Measurements from ENCODE around the gene SEC63.

Gene SEC63

GRCh38 chr6:107853230-107853629, 104.8 kb downstream of the SEC63 start:
- no peak for DNase-seq

GRCh38 chr6:107849325-107849724, 108.7 kb downstream of the SEC63 start:
- DNase-seq = no peak

- DNase-seq = peak; percentile 93
These were observed 109.9 kb downstream of the SEC63 start for GRCh38 chr6:107847844-107848802.

- no peak for DNase-seq
These were observed 111.7 kb downstream of the SEC63 start for GRCh38 chr6:107846262-107846795.

- DNase-seq = no peak
These were observed 112.2 kb downstream of the SEC63 start for GRCh38 chr6:107845777-107846176.

- no peak for DNase-seq
These were observed 114.6 kb downstream of the SEC63 start for GRCh38 chr6:107843400-107843799.

GRCh38 chr6:107841275-107841670, 116.7 kb downstream of the SEC63 start:
- no peak for DNase-seq

GRCh38 chr6:107840636-107841274, 117.3 kb downstream of the SEC63 start:
- no peak for DNase-seq

GRCh38 chr6:107833136-107833535, 124.9 kb downstream of the SEC63 start:
- no peak for DNase-seq

GRCh38 chr6:107832151-107833056, 125.6 kb downstream of the SEC63 start:
- DNase-seq = no peak

- no peak for DNase-seq
These were observed 127.9 kb downstream of the SEC63 start for GRCh38 chr6:107830060-107830459.

GRCh38 chr6:107827541-107827940, 130.5 kb downstream of the SEC63 start:
- DNase-seq = no peak

GRCh38 chr6:107823047-107823557, 134.9 kb downstream of the SEC63 start:
- DNase-seq = no peak

- no peak for DNase-seq
These were observed 135.6 kb downstream of the SEC63 start for GRCh38 chr6:107822176-107823046.

GRCh38 chr6:107821591-107821990, 136.4 kb downstream of the SEC63 start:
- no peak for DNase-seq

GRCh38 chr6:107820338-107821261, 137.4 kb downstream of the SEC63 start:
- peak; percentile 53 for DNase-seq

GRCh38 chr6:107819964-107820337, 138.1 kb downstream of the SEC63 start:
- DNase-seq = no peak

- DNase-seq = no peak
These were observed 138.8 kb downstream of the SEC63 start for GRCh38 chr6:107819217-107819616.

- DNase-seq = no peak
These were observed 139.7 kb downstream of the SEC63 start for GRCh38 chr6:107818272-107818671.

GRCh38 chr6:107817784-107818183, 140.2 kb downstream of the SEC63 start:
- DNase-seq = no peak

Data from right hindlimb (tissue), 1 donor.